Stimulated activated CD4-positive, alpha-beta T cell treated with anti-CD3 and anti-CD28 coated beads, Interleukin-4, amount 100 ng/mL, for 4 hours (primary cell): Measurements from ENCODE around the gene NAT16.

Experiments used
- DNase-seq, 2 experiments: peaks; one replicate each; pipeline ENCODE4 v3.0.0-alpha.2; 2020

NAT16 gene

DNA sequence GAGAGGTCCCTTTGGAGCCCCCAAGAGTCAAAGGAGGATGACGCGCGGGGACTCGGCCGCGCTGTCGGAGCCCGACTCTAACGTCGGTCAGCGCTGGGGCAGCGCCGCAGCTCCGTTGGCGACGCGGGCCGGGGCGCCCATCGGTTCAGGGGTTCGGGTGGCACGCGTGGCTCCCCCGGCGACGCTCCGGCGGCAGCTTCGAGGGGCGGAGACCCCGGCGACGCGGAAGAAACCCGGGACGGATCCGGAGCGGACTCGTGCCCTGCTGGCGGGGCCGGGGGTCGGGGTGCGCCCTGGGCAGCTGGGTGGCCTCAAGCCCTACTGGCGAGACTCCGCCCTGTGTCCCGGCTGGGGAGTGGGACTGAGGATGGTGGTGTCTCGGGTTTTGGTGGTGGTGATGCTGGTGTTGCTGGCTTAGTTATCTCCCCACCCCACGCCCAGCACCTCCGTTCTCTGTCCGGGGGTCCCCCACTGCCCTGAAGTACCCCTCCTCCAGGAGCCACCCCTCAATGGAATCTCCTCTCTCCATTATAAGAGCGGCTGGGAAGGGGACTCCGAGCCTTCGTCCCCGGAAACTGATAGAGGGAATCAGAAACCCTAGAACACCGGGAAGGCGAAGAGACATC is at the start of gene NAT16:
TSS of gene NAT16 (minus strand) at position 164 of the 626 bp plus-strand sequence. CDS start 5,486 bp downstream, outside the sequence.
- no peak for DNase-seq

DNA sequence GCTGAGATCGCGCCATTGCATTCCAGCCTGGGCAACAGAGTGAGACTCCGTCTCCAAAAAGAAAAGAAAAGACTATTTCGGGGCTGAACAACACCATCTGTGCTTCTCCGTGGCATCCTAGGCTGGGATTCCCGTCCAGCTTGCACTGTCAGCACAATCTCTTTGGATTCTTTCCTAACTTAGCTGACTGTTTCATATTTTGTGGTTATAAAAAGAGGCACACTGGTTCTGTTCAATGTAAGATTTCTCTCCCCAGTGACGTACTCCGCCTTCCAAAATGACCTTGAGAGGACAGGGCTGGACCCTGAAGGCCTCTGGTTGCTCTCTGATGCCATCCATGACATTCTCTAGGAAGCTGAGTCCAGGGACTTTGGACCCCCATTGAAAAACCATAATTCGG is 46.6 kb upstream of the NAT16 start:
- DNase-seq: no peak

GRCh38 chr7:101225650-101226049 is 45.6 kb upstream of the NAT16 start:
- DNase-seq: no peak

GRCh38 chr7:101223528-101223927 is 43.4 kb upstream of the NAT16 start:
- DNase-seq: no peak

DNA sequence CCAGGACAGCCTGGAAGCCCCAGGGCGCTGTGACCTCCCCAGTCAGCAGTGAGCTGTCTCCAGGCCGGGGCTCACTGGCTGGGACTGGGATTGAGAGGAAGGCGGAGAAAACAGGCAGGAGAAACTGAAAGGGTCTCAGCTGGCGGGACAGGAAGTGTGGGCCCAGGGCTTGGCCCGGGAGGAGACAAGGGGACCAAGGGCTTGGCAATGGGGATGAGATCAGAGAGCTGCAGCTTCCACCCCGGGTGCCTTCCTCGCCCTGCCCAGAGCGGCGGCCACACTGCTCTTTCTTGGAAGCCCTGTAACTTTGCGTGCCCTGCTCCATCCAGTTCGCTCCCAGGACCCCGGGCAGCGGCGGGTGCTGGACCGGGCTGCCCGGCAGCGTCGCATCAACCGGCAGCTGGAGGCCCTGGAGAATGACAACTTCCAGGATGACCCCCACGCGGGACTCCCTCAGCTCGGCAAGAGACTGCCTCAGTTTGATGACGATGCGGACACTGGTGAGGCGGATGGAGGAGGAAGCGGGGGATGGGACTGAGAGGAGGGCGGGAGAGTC is 42.3 kb upstream of the NAT16 start:
- DNase-seq: no peak

DNA sequence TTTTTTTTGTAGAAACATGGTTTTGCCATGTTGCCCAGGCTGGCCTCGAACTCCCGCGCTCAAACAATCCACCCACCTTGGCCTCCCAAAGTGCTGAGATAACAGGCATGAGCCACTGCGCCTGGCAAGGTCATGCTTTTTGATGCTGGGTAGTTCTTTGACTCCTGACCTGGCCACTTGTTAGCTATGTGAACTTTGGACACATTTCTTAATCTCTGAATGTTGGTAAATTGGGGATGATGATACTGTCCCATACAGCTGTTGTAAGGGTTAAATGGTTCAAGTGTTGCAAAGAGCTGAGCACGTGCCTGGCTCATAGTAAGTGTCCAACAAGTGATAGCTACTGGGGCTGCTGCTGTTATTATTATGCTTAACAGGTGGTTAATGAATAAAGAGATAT is 40.2 kb upstream of the NAT16 start:
- DNase-seq: no peak

DNA sequence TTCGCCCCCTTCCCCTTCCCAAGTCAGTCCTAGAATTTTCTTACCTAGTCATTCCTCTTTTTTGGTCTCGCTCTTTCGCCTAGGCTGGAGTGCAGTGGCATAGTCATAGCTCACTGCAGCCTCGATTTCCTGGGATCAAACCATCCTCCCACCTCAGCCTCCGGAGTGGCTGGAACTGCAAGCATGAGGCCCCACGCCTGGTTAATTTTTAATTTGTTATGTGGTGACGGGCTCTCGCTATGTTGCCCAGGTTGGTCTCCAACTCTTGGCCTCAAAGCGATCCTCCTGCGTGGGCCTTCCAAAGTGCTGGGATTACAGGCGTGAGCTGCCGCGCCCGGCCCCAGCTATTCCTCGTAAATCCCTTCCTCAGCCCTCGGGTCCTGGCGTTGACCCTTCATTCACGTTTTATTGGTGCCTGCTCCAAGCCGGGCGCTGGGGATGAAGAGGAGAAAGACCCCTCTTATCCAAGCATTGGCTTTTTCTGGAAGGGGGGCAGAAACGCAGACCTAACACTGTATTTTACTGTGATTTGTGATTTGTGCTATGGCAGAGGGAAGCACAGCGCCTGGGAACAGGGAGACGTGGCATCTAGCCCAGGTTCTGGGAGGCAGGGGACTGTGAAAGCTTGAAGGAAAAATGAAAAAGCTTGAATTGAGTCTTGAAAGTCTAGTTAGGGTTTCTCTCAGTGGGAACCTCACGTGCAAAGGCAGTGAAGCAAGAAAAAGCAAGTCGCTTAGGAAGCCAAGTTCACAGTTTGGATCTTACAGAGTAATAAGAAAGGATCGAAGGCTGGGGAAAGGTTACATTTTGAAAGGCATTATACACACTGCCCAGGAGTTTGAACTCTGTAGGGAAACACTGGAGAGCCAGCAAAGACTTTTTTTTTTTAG is 38.4 kb upstream of the NAT16 start:
- DNase-seq: no peak

- DNase-seq: peak; percentile 92 to 94
Measured at GRCh38 chr7:101217388-101218235, 37.5 kb upstream of the NAT16 start, which contains the start of the genes PLOD3 and ZNHIT1. Gene PLOD3, minus strand, starts transcription at chr7:101217581. Its CDS starts 307 bp downstream, at chr7:101217274. Gene ZNHIT1, plus strand, starts transcription at chr7:101218165. Its CDS starts 31 bp downstream, at chr7:101218196.

GRCh38 chr7:101216860-101217387 is 36.8 kb upstream of the NAT16 start:
- no peak for DNase-seq

DNA sequence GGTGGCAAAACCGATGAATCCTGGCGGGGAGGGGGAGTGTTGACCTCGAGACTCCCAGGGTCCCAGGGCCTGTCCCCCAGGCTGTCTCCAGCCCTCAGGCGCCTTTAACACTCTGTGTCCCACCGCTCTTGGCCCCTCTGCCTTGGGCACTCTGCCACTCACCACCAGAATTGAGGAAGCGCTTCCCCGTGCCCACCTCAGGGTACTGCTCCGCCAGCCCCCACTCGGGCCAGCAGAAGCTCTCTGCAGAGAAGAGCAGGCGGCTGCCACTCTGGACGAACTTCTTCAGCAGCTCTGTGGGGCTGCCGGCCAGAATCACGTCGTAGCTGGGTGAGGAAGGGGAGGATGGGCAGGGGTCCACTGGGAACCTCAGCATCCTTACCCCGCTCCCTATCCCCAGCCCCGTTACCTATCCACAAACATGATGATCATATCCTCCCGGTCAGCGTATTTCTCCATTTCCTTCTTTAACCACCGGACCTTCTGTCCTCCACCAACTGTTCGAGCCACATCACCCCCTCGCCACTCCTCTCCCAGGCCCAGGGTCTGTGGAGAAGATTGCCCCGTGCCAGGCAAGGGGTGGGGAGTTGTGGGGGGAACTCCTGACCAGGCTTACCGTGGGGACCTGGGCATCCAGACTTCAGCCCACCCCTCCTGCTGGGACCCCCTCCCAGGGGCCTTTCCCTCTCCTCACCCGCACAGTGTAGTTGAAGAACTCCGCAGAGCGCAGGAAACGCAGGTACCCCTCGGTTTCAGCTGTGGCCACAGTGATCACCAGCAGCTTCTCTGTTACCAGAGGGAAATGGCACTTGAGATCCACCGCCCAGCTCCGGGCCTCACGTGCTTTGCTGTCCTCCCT is 36.1 kb upstream of the NAT16 start:
- no peak for DNase-seq

- DNase-seq: no peak
Measured at GRCh38 chr7:101212014-101212413, 31.9 kb upstream of the NAT16 start.

DNA sequence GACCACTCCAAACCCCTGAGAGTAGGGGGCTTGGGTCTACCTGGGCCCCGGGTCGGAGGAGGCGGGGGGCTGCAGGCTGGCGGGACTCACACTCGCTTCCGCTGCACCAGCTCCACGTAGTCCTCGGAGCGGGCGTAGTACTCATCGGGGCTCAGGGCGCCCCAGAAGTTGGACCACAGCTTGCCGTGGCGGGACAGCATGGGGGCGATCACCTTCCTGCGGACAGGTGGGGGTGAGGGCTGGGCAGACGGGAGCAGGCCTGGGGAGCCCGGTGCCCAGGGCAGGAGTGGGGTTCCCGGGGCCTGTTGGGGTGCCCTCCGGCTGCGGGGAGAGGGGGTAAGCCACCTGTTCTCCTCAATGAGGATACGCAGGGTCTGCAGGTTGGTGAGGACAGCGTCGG is 31.4 kb upstream of the NAT16 start:
- no peak for DNase-seq

DNA sequence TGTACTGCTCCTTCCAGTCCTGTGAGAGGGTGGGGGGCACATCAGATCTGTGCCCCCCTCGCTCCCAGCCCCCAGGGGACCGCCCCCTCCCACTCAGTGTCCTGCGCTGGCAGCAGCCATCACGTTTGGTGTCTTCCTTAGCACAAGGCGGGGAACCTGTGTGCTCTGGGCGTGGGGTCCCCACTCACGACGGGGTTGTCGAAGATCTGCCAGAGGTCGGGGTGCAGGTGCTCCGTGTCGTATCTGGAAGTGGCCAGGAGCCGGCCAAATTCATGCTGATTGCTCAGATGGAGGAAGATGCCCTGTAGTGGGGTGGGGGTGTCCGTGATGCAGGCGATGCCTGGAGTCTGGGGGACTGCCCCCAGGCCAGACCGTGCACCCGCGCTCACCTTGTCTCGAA is 30.1 kb upstream of the NAT16 start:
- DNase-seq: no peak

- no peak for DNase-seq
Measured at GRCh38 chr7:101208794-101209193, 28.7 kb upstream of the NAT16 start.

GRCh38 chr7:101207459-101207858 is 27.4 kb upstream of the NAT16 start:
- no peak for DNase-seq

GRCh38 chr7:101206665-101207042 is 26.6 kb upstream of the NAT16 start:
- no peak for DNase-seq

DNA sequence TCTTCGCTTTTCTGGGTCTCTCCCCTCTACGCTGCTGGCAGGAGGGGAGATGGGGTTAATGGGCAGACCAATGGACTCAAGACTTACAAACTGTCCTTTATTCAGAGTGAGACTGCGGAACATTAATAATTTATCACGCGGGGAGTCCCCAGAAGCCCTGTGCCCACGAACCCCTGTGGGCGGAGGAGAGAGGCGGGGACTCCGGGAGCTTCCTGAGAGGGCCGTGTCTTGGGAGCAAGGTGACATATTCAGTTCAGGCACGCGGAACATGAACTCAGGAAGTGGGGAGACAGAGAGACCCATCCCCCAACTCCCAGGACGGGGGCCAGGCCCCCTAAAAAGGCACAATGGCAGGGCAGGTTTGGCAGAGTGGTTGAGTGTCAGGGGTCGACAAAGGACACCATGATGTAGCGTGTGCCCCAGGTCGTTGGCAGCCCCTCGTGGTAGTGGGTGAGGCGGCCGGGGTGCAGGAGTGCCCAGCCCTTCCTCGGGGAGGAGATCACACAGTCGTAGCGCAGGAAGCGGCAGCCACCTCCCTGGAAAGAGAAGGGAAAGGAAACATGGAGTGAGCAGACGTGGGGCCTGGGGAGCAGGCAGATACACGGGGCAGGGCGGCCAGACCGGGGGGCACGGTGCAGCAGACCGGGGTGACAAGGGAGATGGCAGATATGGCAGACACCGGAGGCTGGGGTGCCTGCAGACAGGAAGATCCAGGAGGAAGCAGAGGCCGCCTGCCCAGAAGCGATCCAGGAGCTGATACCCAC is 26.0 kb upstream of the NAT16 start:
- no peak for DNase-seq

DNA sequence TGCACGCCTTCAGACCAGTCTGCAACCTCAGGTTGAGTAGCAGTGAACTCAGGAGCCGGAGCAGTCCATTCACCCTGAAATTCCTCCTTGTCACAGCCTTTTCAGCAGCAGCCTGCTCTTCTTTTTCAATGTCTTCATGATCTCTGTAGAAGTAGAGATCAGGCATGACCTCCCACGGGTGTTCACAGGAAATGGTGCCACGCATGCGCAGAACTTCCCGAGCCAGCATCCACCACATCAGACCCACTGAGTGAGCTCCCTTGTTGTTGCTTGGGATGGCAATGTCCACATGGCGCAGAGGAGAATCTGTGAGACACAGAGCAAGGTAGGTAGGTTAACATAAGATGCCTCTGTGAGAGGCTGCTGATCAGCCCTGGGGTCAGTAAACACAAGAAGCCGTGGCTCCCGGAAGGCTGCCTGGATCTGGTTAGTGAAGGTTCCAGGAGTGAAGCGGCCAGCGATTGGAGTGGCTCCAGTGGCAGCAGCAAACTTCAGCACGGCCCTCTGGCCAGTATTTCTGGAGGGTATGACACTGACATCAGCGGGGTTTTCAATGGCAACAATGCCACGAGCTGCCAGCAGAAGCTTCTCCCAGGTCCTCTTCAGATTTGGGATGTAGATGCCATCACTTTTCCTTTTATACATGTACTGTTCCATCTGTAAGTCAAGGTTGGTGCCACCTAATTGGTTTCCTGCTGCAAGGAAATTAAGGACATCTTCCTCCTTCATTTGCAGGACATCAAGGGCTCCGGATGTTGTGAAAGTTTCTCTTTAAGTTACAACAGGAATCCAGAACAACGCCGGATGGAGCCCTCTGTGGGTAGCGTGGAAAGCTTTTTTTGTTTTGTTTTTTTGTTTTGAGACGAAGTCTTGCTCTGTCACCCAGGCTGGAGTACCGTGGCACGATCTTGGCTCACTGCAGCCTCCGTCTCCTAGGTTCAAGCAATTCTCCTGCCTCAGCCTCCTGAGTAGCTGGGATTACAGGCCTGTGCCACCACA is 23.9 kb upstream of the NAT16 start:
- DNase-seq: peak in 1 of 2 experiments; percentile 36

- no peak for DNase-seq
Measured at GRCh38 chr7:101202603-101202918, 22.5 kb upstream of the NAT16 start.
